HG02885 (cell line): ENCODE measurements around the gene PANK2.
"Not testable (repeated sequence)": the region's sequence is repeated elsewhere in the genome, so short reads cannot be mapped to it uniquely, and the experiment has no call there.

Experiments used
- ATAC-seq: cut with Tn5 transposase; IDR thresholded peaks from one replicate; pipeline ENCODE4 v1.9.1; 2021; ENCODE audit warnings: mild to moderate bottlenecking; ENCODE audit not compliant: unreplicated experiment, poor library complexity

Gene PANK2

GRCh38 chr20:3972631-3973030 is 83.4 kb downstream of the PANK2 start:
- not testable (repeated sequence) for ATAC-seq

GRCh38 chr20:3973705-3974104 is 84.5 kb downstream of the PANK2 start:
- no peak for ATAC-seq

- ATAC-seq, result no peak
These were observed 87.3 kb downstream of the PANK2 start for GRCh38 chr20:3976511-3976910.
